HFFc6 (cell line): ENCODE data around the gene ITPK1. TPM values are rescaled to one million over a fixed set of nuclear protein-coding genes. Genes with fewer than 3 reads are reported as not detected.

Experiments
- DNase-seq: peaks from one replicate; pipeline ENCODE4 v3.0.0-alpha.2; 2018
- H3K27ac Mint-ChIP-seq: 2 replicates; pipeline ENCODE4 v1.8.0; 2020; ENCODE audit warnings: mild to moderate bottlenecking, mixed read lengths
- H3K27me3 Mint-ChIP-seq: 2 replicates; pipeline ENCODE4 v1.8.0; 2021; ENCODE audit warnings: mild to moderate bottlenecking, moderate library complexity, mixed read lengths; ENCODE audit not compliant: insufficient read depth
- H3K36me3 Mint-ChIP-seq: 2 replicates; pipeline ENCODE4 v1.8.0; 2021; ENCODE audit warnings: low read depth, mixed read lengths
- H3K4me1 Mint-ChIP-seq: 2 replicates; pipeline ENCODE4 v1.8.0; 2020; ENCODE audit warnings: low read depth, mixed read lengths
- H3K4me3 Mint-ChIP-seq: 2 replicates; pipeline ENCODE4 v1.8.0; 2020; ENCODE audit warnings: mild to moderate bottlenecking, moderate library complexity, mixed read lengths
- H3K9me3 Mint-ChIP-seq: 2 replicates; pipeline ENCODE4 v1.8.0; 2020; ENCODE audit warnings: mild to moderate bottlenecking, mixed read lengths
- total RNA-seq, 6 experiments: library from RNA; stranded (reverse); fragmentation: NEBNext Ultra II Directional; extraction: Animal tissue kit (Norgen Biotek cat#: 25700); gene quantifications; 2 replicates in 1 of 6; 3 replicates in 5 of 6; pipeline ENCODE4 v1.2.3, GENCODE V29; 2021
- TF ChIP-seq, protein P1 (sequence below): fragments of 200-600 bp; sonication (generic); IDR thresholded peaks from 2 replicates; pipeline ENCODE4 v1.5.0; 2021; ENCODE audit warnings: antibody characterized with exemption, mild to moderate bottlenecking

ITPK1 gene
- total RNA-seq, 6 experiments from 2014 or later: 27.3 to 38.1 (median 32.4) TPM

DNA sequence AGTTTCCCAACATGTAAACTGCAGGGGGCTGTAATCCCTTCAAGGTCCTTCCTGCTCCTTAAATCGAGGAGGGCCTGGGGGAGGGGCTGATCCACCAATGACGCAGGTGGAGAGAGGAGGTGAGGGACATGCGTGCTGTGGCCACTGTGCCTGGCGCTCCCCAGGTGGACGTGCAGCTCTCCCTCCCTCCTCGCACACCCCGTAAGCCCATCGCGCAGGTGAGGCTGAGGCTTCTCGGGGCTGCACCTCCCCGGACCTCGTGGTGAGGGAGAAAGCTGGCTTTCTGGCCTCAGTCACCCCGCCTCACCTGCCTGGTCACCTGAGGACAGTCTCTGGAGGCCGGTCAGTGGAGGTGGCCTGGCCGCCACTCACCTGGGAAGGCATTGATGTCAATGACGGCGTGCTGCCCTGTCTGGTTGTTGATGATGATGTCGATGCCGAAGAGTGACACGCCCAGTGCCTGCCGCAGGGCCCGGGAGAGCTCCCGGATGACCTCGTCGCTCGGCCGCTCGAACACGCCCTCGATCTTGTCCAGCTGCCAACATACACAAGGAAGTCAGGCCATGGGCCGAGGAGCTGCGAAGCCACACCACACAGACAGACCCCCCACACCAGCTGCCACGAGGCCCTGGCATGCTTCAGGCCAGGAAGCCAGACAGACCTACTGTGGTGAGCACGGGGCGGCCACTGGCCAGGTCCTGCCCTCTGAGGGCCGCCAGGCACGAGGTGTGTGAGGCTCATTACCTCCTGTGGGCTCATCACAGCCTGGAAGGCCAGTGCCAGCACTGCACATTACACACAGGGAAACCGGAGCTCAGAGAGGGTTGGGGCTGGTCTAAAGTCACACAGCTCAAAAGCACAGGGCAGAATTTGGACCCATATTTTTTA, 169.5 kb downstream of the ITPK1 start:
- H3K36me3 Mint-ChIP-seq: no peaks in the 10 kb centered on the region
- no peak overlapping the region for H3K4me3 Mint-ChIP-seq
- no peaks in the 10 kb centered on the region for H3K4me1 Mint-ChIP-seq
- DNase-seq: no peak
- no peak overlapping the region for H3K27ac Mint-ChIP-seq
- no peaks in the 10 kb centered on the region for H3K9me3 Mint-ChIP-seq
- H3K27me3 Mint-ChIP-seq: peaks cover 4% of the 10 kb centered on the region
- TF ChIP-seq, protein P1, sequence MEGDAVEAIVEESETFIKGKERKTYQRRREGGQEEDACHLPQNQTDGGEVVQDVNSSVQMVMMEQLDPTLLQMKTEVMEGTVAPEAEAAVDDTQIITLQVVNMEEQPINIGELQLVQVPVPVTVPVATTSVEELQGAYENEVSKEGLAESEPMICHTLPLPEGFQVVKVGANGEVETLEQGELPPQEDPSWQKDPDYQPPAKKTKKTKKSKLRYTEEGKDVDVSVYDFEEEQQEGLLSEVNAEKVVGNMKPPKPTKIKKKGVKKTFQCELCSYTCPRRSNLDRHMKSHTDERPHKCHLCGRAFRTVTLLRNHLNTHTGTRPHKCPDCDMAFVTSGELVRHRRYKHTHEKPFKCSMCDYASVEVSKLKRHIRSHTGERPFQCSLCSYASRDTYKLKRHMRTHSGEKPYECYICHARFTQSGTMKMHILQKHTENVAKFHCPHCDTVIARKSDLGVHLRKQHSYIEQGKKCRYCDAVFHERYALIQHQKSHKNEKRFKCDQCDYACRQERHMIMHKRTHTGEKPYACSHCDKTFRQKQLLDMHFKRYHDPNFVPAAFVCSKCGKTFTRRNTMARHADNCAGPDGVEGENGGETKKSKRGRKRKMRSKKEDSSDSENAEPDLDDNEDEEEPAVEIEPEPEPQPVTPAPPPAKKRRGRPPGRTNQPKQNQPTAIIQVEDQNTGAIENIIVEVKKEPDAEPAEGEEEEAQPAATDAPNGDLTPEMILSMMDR: no peak

DNA sequence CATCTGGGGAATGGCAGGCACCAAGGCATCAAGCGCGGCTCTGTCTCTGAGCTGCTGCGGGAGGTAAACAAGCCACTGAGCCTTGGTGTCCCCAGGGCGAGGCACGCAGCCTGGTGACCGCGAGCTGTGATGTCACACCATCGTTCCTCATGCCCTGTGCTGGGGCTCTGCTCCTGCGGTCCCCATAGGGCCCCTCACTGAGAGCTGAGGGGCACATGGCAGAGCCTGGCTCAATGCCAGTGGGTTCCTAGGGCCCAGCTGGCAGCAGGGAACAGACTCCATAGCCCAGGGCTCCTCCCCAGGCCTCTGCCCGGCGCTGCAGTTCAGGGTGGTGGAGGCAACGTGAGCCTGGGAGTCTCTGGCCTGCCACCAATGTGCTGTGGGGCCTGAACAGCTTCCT, 170.2 kb downstream of the ITPK1 start:
- H3K4me3 Mint-ChIP-seq: no peak overlapping the region
- H3K9me3 Mint-ChIP-seq: no peaks in the 10 kb centered on the region
- H3K4me1 Mint-ChIP-seq: no peaks in the 10 kb centered on the region
- TF ChIP-seq, protein P1: no peak
- DNase-seq: no peak
- no peaks in the 10 kb centered on the region for H3K36me3 Mint-ChIP-seq
- peaks cover 4% of the 10 kb centered on the region for H3K27me3 Mint-ChIP-seq
- no peak overlapping the region for H3K27ac Mint-ChIP-seq

DNA sequence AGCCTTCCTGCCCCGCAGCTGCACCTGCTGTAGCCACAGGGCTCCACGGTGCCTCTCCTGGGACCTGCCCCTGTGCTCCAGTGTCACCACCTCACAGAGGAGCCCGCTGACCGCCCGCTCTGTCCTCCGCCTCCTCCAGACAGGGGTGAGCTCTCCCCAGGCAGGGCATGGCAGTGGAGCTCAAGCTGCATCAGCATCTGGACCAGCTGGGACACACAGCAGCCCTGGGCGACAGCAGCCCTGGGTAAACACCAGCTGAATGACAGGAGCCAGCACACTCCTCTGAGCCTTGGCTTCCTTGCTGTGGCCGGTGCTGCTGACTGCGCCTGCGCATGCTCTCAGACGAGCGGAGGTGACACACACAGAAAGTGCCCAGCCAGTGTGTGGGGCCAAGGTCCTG, 170.7 kb downstream of the ITPK1 start:
- H3K4me3 Mint-ChIP-seq: no peak overlapping the region
- H3K36me3 Mint-ChIP-seq: no peaks in the 10 kb centered on the region
- DNase-seq: no peak
- H3K27me3 Mint-ChIP-seq: peaks cover 4% of the 10 kb centered on the region
- TF ChIP-seq, protein P1: no peak
- H3K4me1 Mint-ChIP-seq: no peaks in the 10 kb centered on the region
- H3K9me3 Mint-ChIP-seq: no peaks in the 10 kb centered on the region
- no peak overlapping the region for H3K27ac Mint-ChIP-seq

DNA sequence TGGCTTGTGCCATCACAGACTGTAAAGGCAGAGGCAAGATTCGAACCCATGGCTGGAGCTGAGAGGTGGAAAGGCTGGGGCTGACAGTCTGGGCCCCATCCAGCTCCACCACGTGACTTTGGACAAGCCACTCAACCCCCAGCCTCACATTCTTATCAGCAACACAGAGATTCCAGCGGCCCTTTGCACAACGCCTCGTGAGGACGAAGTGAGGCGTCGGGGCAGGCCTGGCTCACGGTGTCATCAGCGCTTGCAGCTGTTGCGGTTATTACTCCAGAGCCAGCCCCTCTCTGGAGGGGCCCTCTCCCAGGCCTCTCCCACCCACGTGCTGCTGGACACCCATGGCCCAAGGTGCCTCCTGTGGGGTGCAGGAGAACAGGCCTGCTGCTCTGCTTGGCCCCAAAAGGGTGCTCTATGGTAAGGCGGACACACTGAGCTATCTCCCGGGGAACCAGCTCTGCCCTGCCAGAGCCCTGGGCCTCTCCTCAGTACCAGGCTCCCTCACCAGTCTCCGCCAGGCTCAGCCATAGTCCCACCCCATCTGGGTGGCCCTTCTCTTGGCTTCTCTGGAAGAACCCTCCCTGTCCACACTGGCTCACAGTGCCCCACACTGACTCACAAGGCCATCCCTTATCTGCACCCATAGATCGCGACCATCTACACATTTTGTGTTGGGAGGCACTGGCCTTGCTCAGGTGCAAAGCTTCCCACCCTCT, 171.7 kb downstream of the ITPK1 start:
- no peak overlapping the region for H3K4me3 Mint-ChIP-seq
- H3K27me3 Mint-ChIP-seq: peaks cover 4% of the 10 kb centered on the region
- H3K36me3 Mint-ChIP-seq: no peaks in the 10 kb centered on the region
- no peaks in the 10 kb centered on the region for H3K9me3 Mint-ChIP-seq
- no peak overlapping the region for H3K27ac Mint-ChIP-seq
- no peaks in the 10 kb centered on the region for H3K4me1 Mint-ChIP-seq
- DNase-seq: no peak
- TF ChIP-seq, protein P1: no peak

DNA sequence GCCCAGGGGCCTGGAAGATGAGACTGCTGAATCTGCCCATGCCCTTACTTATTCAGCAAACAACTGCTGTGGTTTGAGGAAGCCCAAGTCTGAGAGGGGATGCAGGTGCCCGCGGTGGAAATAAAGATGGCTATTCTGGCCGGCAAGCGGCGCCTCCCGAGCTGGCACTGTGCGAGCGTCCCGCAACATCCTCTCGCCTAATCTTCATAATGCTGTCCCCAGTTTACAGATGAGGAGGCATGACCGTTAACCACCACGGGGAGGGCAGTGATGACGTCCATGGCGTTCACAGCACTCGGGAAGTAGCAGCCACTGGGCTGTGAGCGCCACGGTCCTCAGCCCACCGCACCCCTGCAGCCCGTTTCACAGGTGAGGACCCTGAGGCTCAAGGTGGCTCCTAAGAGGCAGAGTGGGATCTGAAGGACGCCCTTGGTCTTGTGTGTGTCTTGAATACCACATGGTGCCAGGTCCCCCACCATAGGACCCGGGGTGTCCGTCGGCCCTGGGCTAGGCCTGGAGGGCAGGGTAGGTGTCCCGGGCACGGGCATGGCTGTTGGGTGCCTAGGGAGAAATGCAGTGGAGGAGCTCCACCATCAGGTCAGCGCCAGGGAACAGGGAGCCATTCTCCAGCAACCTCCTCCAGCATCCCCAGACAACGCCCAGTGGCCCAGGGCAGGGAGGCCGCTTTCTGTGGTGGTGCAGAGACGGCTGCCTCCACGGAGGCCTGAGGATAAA, 172.6 kb downstream of the ITPK1 start:
- TF ChIP-seq, protein P1: no peak
- Mint-ChIP-seq H3K36me3 (no peaks in the 10 kb centered on the region), H3K9me3 (no peaks in the 10 kb centered on the region), H3K4me1 (no peaks in the 10 kb centered on the region), H3K4me3 (no peak overlapping the region), H3K27me3 (peaks cover 4% of the 10 kb centered on the region), H3K27ac (no peak overlapping the region)
- DNase-seq: no peak
